GM23338 (cell line): ENCODE results near the gene SDHAF1. TPM values are rescaled to one million over a fixed set of nuclear protein-coding genes. Genes with fewer than 3 reads are reported as not detected.
A peak's percentile ranks its signal among the peaks of the same experiment; 100 is the strongest.

Experiments
- ATAC-seq: fragments of 200-7000 bp; cut with Tn5 transposase; 3 replicates; pipeline ENCODE4 v1.9.1; 2020
- DNase-seq: peaks from one replicate; pipeline ENCODE4 v3.0.0-alpha.2; 2015; ENCODE audit warnings: low spot score
- H2AFZ ChIP-seq: fragments of 200-600 bp; sonication (generic); 2 replicates; pipeline ENCODE4 v1.8.0; 2016; ENCODE audit warnings: antibody characterized with exemption, mild to moderate bottlenecking, moderate library complexity
- H3F3A ChIP-seq: fragments of 200-600 bp; sonication (generic); replicated peaks from 2 replicates; pipeline ENCODE4 v1.8.0; 2017; ENCODE audit warnings: antibody characterized with exemption, mixed run types, low read depth
- H3K27ac ChIP-seq: fragments of 200-600 bp; sonication (generic); 2 replicates; pipeline ENCODE4 v1.6.1; 2016; ENCODE audit warnings: low read depth
- H3K27me3 ChIP-seq: fragments of 200-600 bp; sonication (generic); 2 replicates; pipeline ENCODE4 v1.8.0; 2016; ENCODE audit warnings: mild to moderate bottlenecking, mixed run types, moderate library complexity; ENCODE audit not compliant: insufficient read depth
- H3K36me3 ChIP-seq: fragments of 200-600 bp; sonication (generic); 2 replicates; pipeline ENCODE4 v1.8.0; 2016; ENCODE audit warnings: mild to moderate bottlenecking; ENCODE audit not compliant: insufficient read depth
- H3K4me1 ChIP-seq: fragments of 200-600 bp; sonication (generic); 2 replicates; pipeline ENCODE4 v1.8.0; 2016; ENCODE audit warnings: mild to moderate bottlenecking, moderate library complexity; ENCODE audit not compliant: insufficient read depth
- H3K4me2 ChIP-seq: fragments of 200-600 bp; sonication (generic); 2 replicates; pipeline ENCODE4 v1.7.1; 2017; ENCODE audit warnings: mixed run types
- H3K4me3 ChIP-seq: fragments of 200-600 bp; sonication (generic); 2 replicates; pipeline ENCODE4 v1.6.1; 2016; ENCODE audit warnings: mixed run types
- H3K79me2 ChIP-seq: fragments of 200-600 bp; sonication (generic); replicated peaks from 2 replicates; pipeline ENCODE4 v1.8.0; 2017; ENCODE audit warnings: mild to moderate bottlenecking; ENCODE audit not compliant: insufficient read depth
- H3K9me2 ChIP-seq: fragments of 200-600 bp; sonication (generic); 2 replicates; pipeline ENCODE4 v1.8.0; 2017; ENCODE audit not compliant: insufficient read depth
- H4K20me1 ChIP-seq: fragments of 200-600 bp; sonication (generic); replicated peaks from 2 replicates; pipeline ENCODE4 v1.8.0; 2017; ENCODE audit warnings: mild to moderate bottlenecking; ENCODE audit not compliant: insufficient read depth
- H3K27ac Mint-ChIP-seq: 2 replicates; pipeline ENCODE4 v1.8.0; 2020; ENCODE audit warnings: inconsistent platforms, mild to moderate bottlenecking, moderate library complexity, mixed read lengths
- H3K27me3 Mint-ChIP-seq: 3 replicates; pipeline ENCODE4 v1.8.0; 2022; ENCODE audit warnings: low read depth, mild to moderate bottlenecking, moderate library complexity, mixed read lengths, inconsistent platforms; ENCODE audit not compliant: insufficient read depth, poor library complexity
- H3K36me3 Mint-ChIP-seq: 3 replicates; pipeline ENCODE4 v1.8.0; 2021; ENCODE audit warnings: low read depth, mild to moderate bottlenecking, inconsistent platforms, moderate library complexity, mixed read lengths
- H3K4me1 Mint-ChIP-seq: 3 replicates; pipeline ENCODE4 v1.8.0; 2020; ENCODE audit warnings: mild to moderate bottlenecking, inconsistent platforms, mixed read lengths
- H3K4me3 Mint-ChIP-seq: 3 replicates; pipeline ENCODE4 v1.8.0; 2021; ENCODE audit warnings: moderate library complexity, mild to moderate bottlenecking, inconsistent platforms, mixed read lengths
- H3K9me3 Mint-ChIP-seq: 3 replicates; pipeline ENCODE4 v1.8.0; 2020; ENCODE audit warnings: moderate library complexity, mild to moderate bottlenecking, inconsistent platforms, mixed read lengths
- CREB1 ChIP-seq: fragments of 250-450 bp; sonication (Bioruptor Pico); IDR thresholded peaks from 2 replicates; pipeline ENCODE4 v1.5.0; 2020; ENCODE audit warnings: low read depth, mild to moderate bottlenecking, moderate library complexity
- CTCF ChIP-seq, 2 experiments: fragments of 200-600 bp in 1 of 2; sonication (generic) in 1 of 2; conservative IDR thresholded peaks; 2 replicates each; pipeline versions ENCODE4 v1.5.1 to v1.6.1; 2016 to 2017; ENCODE audit warnings: antibody characterized with exemption in 2 of 2, low read depth in 2 of 2, mild to moderate bottlenecking in 2 of 2, moderate library complexity in 1 of 2
- ETS1 ChIP-seq: IDR thresholded peaks from 2 replicates; pipeline ENCODE4 v1.6.1; 2016; ENCODE audit warnings: antibody characterized with exemption
- EZH2 ChIP-seq: fragments of 200-600 bp; sonication (generic); IDR thresholded peaks from one replicate; pipeline ENCODE4 v1.8.0; 2017; ENCODE audit warnings: antibody characterized with exemption, mild to moderate bottlenecking, low read depth; ENCODE audit not compliant: unreplicated experiment
- EZH2phosphoT487 ChIP-seq: fragments of 200-600 bp; sonication (generic); IDR thresholded peaks from one replicate; pipeline ENCODE4 v1.8.1; 2018; ENCODE audit warnings: antibody characterized with exemption; ENCODE audit not compliant: unreplicated experiment
- JUNB ChIP-seq: IDR thresholded peaks from one replicate; pipeline ENCODE4 v1.6.1; 2016; ENCODE audit warnings: antibody characterized with exemption; ENCODE audit not compliant: unreplicated experiment
- NANOG ChIP-seq: IDR thresholded peaks from 2 replicates; pipeline ENCODE4 v1.6.1; 2016; ENCODE audit warnings: antibody characterized with exemption, borderline replicate concordance
- REST ChIP-seq: IDR thresholded peaks from one replicate; pipeline ENCODE4 v1.6.1; 2018; ENCODE audit warnings: antibody characterized with exemption; ENCODE audit not compliant: unreplicated experiment
- STAT1 ChIP-seq: IDR thresholded peaks from one replicate; pipeline ENCODE4 v1.6.1; 2016; ENCODE audit warnings: antibody characterized with exemption; ENCODE audit not compliant: unreplicated experiment
- ZNF114 ChIP-seq: fragments of 250-450 bp; sonication (Bioruptor Pico); IDR thresholded peaks from 2 replicates; pipeline ENCODE4 v1.5.0; 2020; ENCODE audit warnings: mild to moderate bottlenecking, moderate library complexity
- ZNF331 ChIP-seq: fragments of 250-450 bp; sonication (Bioruptor Pico); IDR thresholded peaks from 2 replicates; pipeline ENCODE4 v1.5.0; 2020; ENCODE audit warnings: low read depth, mild to moderate bottlenecking, moderate library complexity
- polyA plus RNA-seq: library from polyadenylated mRNA; unstranded; fragments of >200 nt; fragmentation: Nextera tagmentation; extraction: Ambion mirVana; gene quantifications from 2 replicates; pipeline ENCODE4 v1.2.1, GENCODE V29; 2016
- total RNA-seq: library from RNA; depleted of rRNA; stranded (reverse); fragments of >200 nt; shearing (Covaris generic); gene quantifications from 2 replicates; pipeline ENCODE4 v1.2.3, GENCODE V29; 2014

SDHAF1 gene
- total and polyA plus RNA-seq, 2 experiments from 2014 or later: 19.9 to 55.9 TPM

GRCh38 chr19:36014012-36014924 lies 19.3 kb downstream of the SDHAF1 start, which contains the start of gene ALKBH6 (continued):
- TF ChIP-seq ETS1: no peak
- TF ChIP-seq EZH2: no peak
- TF ChIP-seq ZNF331 (CRISPR knock-in tag): no peak
- peak; percentile 77 for TF ChIP-seq CREB1
- TF ChIP-seq STAT1: no peak
- TF ChIP-seq JUNB: no peak
- no peak for TF ChIP-seq EZH2phosphoT487
- TF ChIP-seq REST: peak; percentile 53
- no peak for TF ChIP-seq CTCF (conservative IDR thresholded peaks at IDR 0.05; ENCODE audit: low read depth in 2 of 2)

DNA sequence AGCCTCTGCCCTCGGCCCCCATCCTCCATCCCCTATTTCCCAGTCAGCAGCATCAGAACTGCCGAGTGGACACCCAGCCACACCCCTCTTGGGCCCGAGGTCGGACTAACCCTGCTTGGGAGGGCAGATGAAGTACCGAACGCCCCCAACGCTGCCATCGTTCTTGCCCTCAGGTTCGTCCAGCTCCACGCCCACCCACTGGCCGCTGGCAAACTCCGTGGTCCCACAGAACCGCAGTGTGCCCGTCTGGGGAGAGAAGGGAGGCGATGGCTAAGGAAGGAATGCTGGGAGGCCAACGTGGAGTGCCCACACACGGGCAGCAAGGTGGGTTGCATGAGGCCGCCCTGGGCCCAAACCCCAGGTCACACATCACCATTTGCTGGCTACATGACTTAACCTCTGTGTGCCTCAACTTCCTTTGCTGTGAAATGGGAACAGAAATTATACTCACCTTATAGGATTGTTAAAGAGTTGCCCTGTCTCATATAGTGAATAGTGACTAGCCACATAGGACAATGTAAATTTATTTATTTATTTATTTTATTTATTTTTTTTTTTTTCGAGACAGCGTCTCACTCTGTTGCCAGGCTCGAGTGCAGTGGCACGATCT lies 24.2 kb downstream of the SDHAF1 start:
- H3K4me1 ChIP-seq: peaks cover 6% of the 10 kb centered on the region; the same call in 1 of the 2 replicates

More for the DNA sequence above, 24.2 kb downstream of the SDHAF1 start:
- Histone ChIP-seq H4K20me1 (peaks cover 6% of the 10 kb centered on the region; the same call in 1 of the 2 replicates), H3K27me3 (no peaks in the 10 kb centered on the region), H3K9me2 (no peaks in the 10 kb centered on the region), H2AFZ (no peak overlapping the region), H3K4me3 (no peak overlapping the region), H3F3A (no peaks in the 10 kb centered on the region), H3K4me2 (no peak overlapping the region), H3K79me2 (0 out of 2 replicates have a peak, but pooled peaks cover 5% of the 10 kb centered on the region), H3K27ac (no peak overlapping the region), H3K36me3 (no peaks in the 10 kb centered on the region; the same call in 1 of the 2 replicates)
- Mint-ChIP-seq H3K27ac (no peak overlapping the region), H3K4me3 (no peak overlapping the region), H3K4me1 (peaks cover 15% of the 10 kb centered on the region), H3K9me3 (no peaks in the 10 kb centered on the region), H3K36me3 (peaks cover 26% of the 10 kb centered on the region), H3K27me3 (peaks cover 4% of the 10 kb centered on the region)
- ATAC-seq (no peak), DNase-seq (no peak)
- TF ChIP-seq NANOG: no peak
- TF ChIP-seq EZH2: no peak
- no peak for TF ChIP-seq REST
- TF ChIP-seq CREB1: no peak
- no peak for TF ChIP-seq JUNB
- TF ChIP-seq ZNF114: no peak
- TF ChIP-seq ETS1: no peak
- TF ChIP-seq STAT1: no peak
- TF ChIP-seq EZH2phosphoT487: no peak
